Body of pancreas (tissue), 4 donors: ENCODE results near the gene NEK7. TPM values are rescaled to one million over a fixed set of nuclear protein-coding genes. Genes with fewer than 3 reads are reported as not detected.
A peak's percentile ranks its signal among the peaks of the same experiment; 100 is the strongest.

Experiments
- ATAC-seq: fragments of 150-250 bp; one replicate; pipeline ENCODE4 v1.9.1; 2016
- DNase-seq, 4 donors: peaks; one replicate each; pipeline ENCODE4 v3.0.0-alpha.2; 2019
- H3K27ac ChIP-seq, 4 donors: fragments of 200-600 bp; sonication (generic); 1 replicate in 3 of 4; 2 replicates in 1 of 4; pipeline versions ENCODE4 v1.5.1 to v1.6.1; 2016 to 2019; ENCODE audit warnings: mild to moderate bottlenecking in 1 of 4, mixed read lengths in 1 of 4, moderate library complexity in 1 of 4
- H3K27me3 ChIP-seq, 2 donors: fragments of 200-600 bp; sonication (generic); one replicate each; pipeline ENCODE4 v1.6.0; 2016; ENCODE audit warnings: mild to moderate bottlenecking in 1 of 2
- H3K36me3 ChIP-seq, 2 donors: fragments of 200-600 bp; sonication (generic); replicated peaks in 1 of 2; 2 replicates each; pipeline ENCODE4 v1.5.1; 2016; ENCODE audit warnings: low read depth in 2 of 2; ENCODE audit not compliant: insufficient read depth in 1 of 2
- H3K4me1 ChIP-seq: fragments of 200-600 bp; sonication (generic); one replicate; pipeline ENCODE4 v1.6.0; 2016
- H3K4me3 ChIP-seq, 2 donors: fragments of 200-600 bp; sonication (generic); 1 replicate in 1 of 2; 2 replicates in 1 of 2; pipeline ENCODE4 v1.5.1; 2016 to 2019
- H3K9me3 ChIP-seq, 3 donors: fragments of 200-600 bp; sonication (generic); 1 replicate in 2 of 3; 2 replicates in 1 of 3; pipeline ENCODE4 v1.5.1; 2016
- CTCF ChIP-seq, 7 experiments: fragments of 450-650 bp in 4 of 7; fragments of 200-600 bp in 3 of 7; sonication (generic) in 3 of 7; IDR thresholded peaks; one replicate each; pipeline ENCODE4 v1.5.1; 2016 to 2019; ENCODE audit warnings: antibody characterized with exemption in 7 of 7
- POLR2A ChIP-seq, 3 donors: fragments of 450-650 bp; IDR thresholded peaks; one replicate each; pipeline ENCODE4 v1.6.1; 2016; ENCODE audit warnings: antibody characterized with exemption in 3 of 3, mild to moderate bottlenecking in 2 of 3
- WGBS, 2 donors: methylation state at CpG; one replicate each; pipeline ENCODE4 v1.1.5; 2017; 5-methylcytosine and 5-hydroxymethylcytosine counted together
- intact Hi-C: fragments of 100-400 bp; cut with DNase I; formaldehyde crosslinking; loops from one replicate; pipeline ENCODE4 v1.15.1; 2023
- total RNA-seq, 2 donors: library from RNA; depleted of rRNA; stranded (reverse); fragments of >200 nt; gene quantifications; one replicate each; pipeline ENCODE4 v1.1.0, GENCODE V29; 2016

Gene NEK7
- total RNA-seq, 2 donors from 2014 or later: 39.2 to 49.5 TPM

- Histone ChIP-seq H3K9me3 (no peaks in the 10 kb centered on the region), H3K27ac (no peak overlapping the region), H3K4me3 (no peak overlapping the region), H3K27me3 (no peaks in the 10 kb centered on the region), H3K36me3 (no peaks in the 10 kb centered on the region), H3K4me1 (peaks cover 23% of the 10 kb centered on the region)
- no peak for DNase-seq
- intact Hi-C loops: no loop called here
- no peak for ATAC-seq
- TF ChIP-seq CTCF (IDR thresholded peaks at IDR 0.05) (no peak), POLR2A (IDR thresholded peaks at IDR 0.05) (no peak)
Measured at GRCh38 chr1:198271467-198271866, 114.7 kb downstream of the NEK7 start.

GRCh38 chr1:198272492-198272891 is 115.7 kb downstream of the NEK7 start:
- DNase-seq: no peak
- intact Hi-C loops: no loop called here
- WGBS, 2 donors: 10 to 11% methylated on average over 1 of the region's 1 CpG
- no peaks in the 10 kb centered on the region for H3K9me3 ChIP-seq
- H3K27me3 ChIP-seq: no peaks in the 10 kb centered on the region
- H3K27ac ChIP-seq: peak overlapping the region in 1 of 4 donors; percentile 50
- TF ChIP-seq CTCF (IDR thresholded peaks at IDR 0.05): no peak
- no peak for TF ChIP-seq POLR2A (IDR thresholded peaks at IDR 0.05)
- ATAC-seq: peak; percentile 53
- H3K36me3 ChIP-seq: no peaks in the 10 kb centered on the region
- H3K4me3 ChIP-seq: no peak overlapping the region
- peaks cover 23% of the 10 kb centered on the region for H3K4me1 ChIP-seq

- TF ChIP-seq CTCF (IDR thresholded peaks at IDR 0.05): no peak
- no peak for TF ChIP-seq POLR2A (IDR thresholded peaks at IDR 0.05)
- ATAC-seq (no peak), DNase-seq (no peak)
Measured at GRCh38 chr1:198273748-198274295, 117.0 kb downstream of the NEK7 start.

GRCh38 chr1:198275597-198275996 is 118.8 kb downstream of the NEK7 start:
- Histone ChIP-seq H3K4me1 (peaks cover 23% of the 10 kb centered on the region), H3K36me3 (no peaks in the 10 kb centered on the region), H3K27me3 (no peaks in the 10 kb centered on the region), H3K9me3 (no peaks in the 10 kb centered on the region), H3K4me3 (no peak overlapping the region), H3K27ac (no peak overlapping the region)
- 68 to 69% methylated on average over 1 of the region's 1 CpG for WGBS, 2 donors
- DNase-seq (no peak), ATAC-seq (no peak)
- intact Hi-C loops: no loop called here
- TF ChIP-seq CTCF (IDR thresholded peaks at IDR 0.05) (no peak), POLR2A (IDR thresholded peaks at IDR 0.05) (no peak)

More at GRCh38 chr1:198273748-198274295, 117.0 kb downstream of the NEK7 start:
- no peak overlapping the region for H3K4me3 ChIP-seq
- no peaks in the 10 kb centered on the region for H3K9me3 ChIP-seq
- intact Hi-C loops: no loop called here
- H3K4me1 ChIP-seq: peaks cover 23% of the 10 kb centered on the region
- H3K27me3 ChIP-seq: no peaks in the 10 kb centered on the region
- H3K27ac ChIP-seq: no peak overlapping the region
- WGBS, 2 donors: 66 to 77% methylated on average over 1 of the region's 1 CpG
- H3K36me3 ChIP-seq: no peaks in the 10 kb centered on the region

GRCh38 chr1:198276241-198276640 is 119.4 kb downstream of the NEK7 start:
- Histone ChIP-seq H3K4me3 (no peak overlapping the region), H3K4me1 (peaks cover 23% of the 10 kb centered on the region), H3K36me3 (no peaks in the 10 kb centered on the region), H3K27ac (no peak overlapping the region), H3K9me3 (no peaks in the 10 kb centered on the region), H3K27me3 (no peaks in the 10 kb centered on the region)
- intact Hi-C loops: no loop called here
- TF ChIP-seq CTCF (IDR thresholded peaks at IDR 0.05) (no peak), POLR2A (IDR thresholded peaks at IDR 0.05) (no peak)
- 85 to 90% methylated on average over 1 of the region's 1 CpG for WGBS, 2 donors
- no peak for ATAC-seq
- no peak for DNase-seq
